CD14-positive monocyte (primary cell): ENCODE data around the gene SH3YL1. TPM values are rescaled to one million over a fixed set of nuclear protein-coding genes. Genes with fewer than 3 reads are reported as not detected.

Experiments
- DNase-seq, 3 donors: peaks; one replicate each; pipeline ENCODE4 v3.0.0-alpha.2; 2011 to 2022
- H2AFZ ChIP-seq: 2 replicates; pipeline ENCODE4 v1.6.0; 2012; ENCODE audit warnings: mild to moderate bottlenecking, low read depth, low read length, inconsistent platforms; ENCODE audit not compliant: insufficient read depth, poor library complexity, severe bottlenecking
- H3K27ac ChIP-seq, 2 donors: 1 replicate in 1 of 2; 2 replicates in 1 of 2; pipeline ENCODE4 v1.5.1; 2012 to 2013; ENCODE audit warnings: low read length in 2 of 2, control low read depth in 1 of 2, inconsistent platforms in 1 of 2, low read depth in 1 of 2, mild to moderate bottlenecking in 1 of 2
- H3K27me3 ChIP-seq, 2 donors: one replicate each; pipeline versions ENCODE4 v1.6.0 to v1.6.1; 2011 to 2013; ENCODE audit warnings: low read length in 2 of 2; ENCODE audit not compliant: control insufficient read depth in 2 of 2, insufficient read depth in 2 of 2
- H3K36me3 ChIP-seq, 2 donors: replicated peaks in 1 of 2; 1 replicate in 1 of 2; 2 replicates in 1 of 2; pipeline versions ENCODE4 v1.5.1 to v1.6.1; 2012 to 2013; ENCODE audit warnings: low read length in 2 of 2, control low read depth in 1 of 2, inconsistent platforms in 1 of 2, mild to moderate bottlenecking in 1 of 2; ENCODE audit not compliant: insufficient read depth in 2 of 2, control insufficient read depth in 1 of 2
- H3K4me1 ChIP-seq, 2 donors: 1 replicate in 1 of 2; 2 replicates in 1 of 2; pipeline versions ENCODE4 v1.5.1 to v1.6.1; 2012 to 2013; ENCODE audit warnings: low read length in 2 of 2, control low read depth in 1 of 2, inconsistent platforms in 1 of 2, mild to moderate bottlenecking in 1 of 2, moderate library complexity in 1 of 2; ENCODE audit not compliant: insufficient read depth in 2 of 2, control insufficient read depth in 1 of 2
- H3K4me2 ChIP-seq: replicated peaks from 2 replicates; pipeline ENCODE3; 2012; ENCODE audit warnings: low read length, moderate library complexity, mild to moderate bottlenecking; ENCODE audit not compliant: poor library complexity, severe bottlenecking; ENCODE audit errors: extremely low read depth
- H3K4me3 ChIP-seq, 3 experiments: fragments of 200-600 bp in 1 of 3; sonication (generic) in 1 of 3; replicated peaks in 1 of 3; 1 replicate in 2 of 3; 2 replicates in 1 of 3; pipeline ENCODE4 v1.5.1; 2011 to 2013; ENCODE audit warnings: low read length in 3 of 3, mild to moderate bottlenecking in 3 of 3, control low read depth in 2 of 3, low read depth in 2 of 3, inconsistent platforms in 1 of 3, moderate library complexity in 1 of 3
- H3K79me2 ChIP-seq: 2 replicates; pipeline ENCODE4 v1.6.0; 2012; ENCODE audit warnings: mild to moderate bottlenecking, control low read depth, inconsistent platforms, low read length, moderate library complexity; ENCODE audit not compliant: insufficient read depth
- H3K9ac ChIP-seq: 2 replicates; pipeline ENCODE4 v1.6.0; 2017; ENCODE audit warnings: low read length, mild to moderate bottlenecking; ENCODE audit not compliant: insufficient read depth, poor library complexity, severe bottlenecking
- H3K9me3 ChIP-seq, 2 donors: replicated peaks in 1 of 2; 1 replicate in 1 of 2; 2 replicates in 1 of 2; pipeline versions ENCODE4 v1.5.1 to v1.6.1; 2012 to 2013; ENCODE audit warnings: low read length in 2 of 2, control low read depth in 1 of 2; ENCODE audit not compliant: control insufficient read depth in 1 of 2, insufficient read depth in 1 of 2
- H4K20me1 ChIP-seq: 2 replicates; pipeline ENCODE4 v1.6.0; 2012; ENCODE audit warnings: mild to moderate bottlenecking, low read length, control low read depth, moderate library complexity; ENCODE audit not compliant: insufficient read depth
- H3K27ac Mint-ChIP-seq, 7 donors: one replicate each; pipeline ENCODE4 v1.8.0; 2020; ENCODE audit warnings: mild to moderate bottlenecking in 7 of 7, mixed read lengths in 7 of 7, moderate library complexity in 6 of 7, inconsistent platforms in 2 of 7
- H3K27me3 Mint-ChIP-seq, 3 donors: one replicate each; pipeline ENCODE4 v1.8.0; 2021 to 2022; ENCODE audit warnings: low read depth in 3 of 3, mild to moderate bottlenecking in 3 of 3, mixed read lengths in 3 of 3, moderate library complexity in 3 of 3, inconsistent platforms in 1 of 3
- H3K36me3 Mint-ChIP-seq, 2 donors: one replicate each; pipeline ENCODE4 v1.8.0; 2020; ENCODE audit warnings: mixed read lengths in 2 of 2, inconsistent platforms in 1 of 2, mild to moderate bottlenecking in 1 of 2
- H3K4me1 Mint-ChIP-seq: one replicate; pipeline ENCODE4 v1.8.0; 2020; ENCODE audit warnings: mild to moderate bottlenecking, mixed read lengths
- H3K4me3 Mint-ChIP-seq, 2 donors: one replicate each; pipeline ENCODE4 v1.8.0; 2020; ENCODE audit warnings: mild to moderate bottlenecking in 2 of 2, mixed read lengths in 2 of 2, moderate library complexity in 1 of 2
- H3K9me3 Mint-ChIP-seq, 7 donors: one replicate each; pipeline ENCODE4 v1.8.0; 2020 to 2022; ENCODE audit warnings: mixed read lengths in 7 of 7, mild to moderate bottlenecking in 6 of 7, moderate library complexity in 6 of 7, inconsistent platforms in 2 of 7
- CTCF ChIP-seq: fragments of 200-600 bp; IDR thresholded peaks from one replicate; pipeline ENCODE4 v1.8.0; 2022; ENCODE audit warnings: antibody characterized with exemption, mild to moderate bottlenecking
- WGBS: methylation state at CpG from one replicate; pipeline ENCODE4 v1.1.5; 2013; ENCODE audit warnings: missing lambda C conversion rate; ENCODE audit not compliant: insufficient coverage; 5-methylcytosine and 5-hydroxymethylcytosine counted together
- intact Hi-C, 2 donors: fragments of 100-400 bp; cut with micrococcal nuclease; formaldehyde crosslinking; loops; one replicate each; pipeline versions ENCODE4 v1.15.0 to v1.15.1; 2023
- polyA plus RNA-seq, 3 donors: library from polyadenylated mRNA; depleted of rRNA in 1 of 3; unstranded in 2 of 3; stranded (reverse) in 1 of 3; fragments of 300-500 nt in 2 of 3; fragments of >200 nt in 1 of 3; fragmentation: Illumina TruSeq in 2 of 3; gene quantifications; 1 replicate in 2 of 3; 2 replicates in 1 of 3; pipeline ENCODE4 v1.2.3, GENCODE V29; 2012 to 2021

The SH3YL1 gene
- polyA plus RNA-seq, 3 donors, result 2.4 to 11.7 (median 4.0) TPM

GRCh38 chr2:223451-223850 is 40.4 kb downstream of the SH3YL1 start:
- Histone ChIP-seq H3K4me3 (no peak overlapping the region), H4K20me1 (no peaks in the 10 kb centered on the region), H3K36me3 (peaks cover 3 to 32% of the 10 kb centered on the region in 2 donors), H3K79me2 (no peaks in the 10 kb centered on the region), H3K4me1 (no peaks in the 10 kb centered on the region), H3K27ac (no peak overlapping the region), H2AFZ (no peak overlapping the region), H3K27me3 (no peaks in the 10 kb centered on the region), H3K9me3 (no peaks in the 10 kb centered on the region), H3K9ac (no peak overlapping the region), H3K4me2 (no peak overlapping the region)
- Mint-ChIP-seq H3K4me3 (no peak overlapping the region), H3K27me3 (peaks cover 0 to 2% (median 0%) of the 10 kb centered on the region in 3 donors), H3K36me3 (peaks cover 10 to 17% of the 10 kb centered on the region in 2 donors), H3K9me3 (peaks cover 0 to 3% (median 0%) of the 10 kb centered on the region in 7 donors), H3K4me1 (no peaks in the 10 kb centered on the region), H3K27ac (no peak overlapping the region)
- no peak for TF ChIP-seq CTCF
- no peak for DNase-seq
- intact Hi-C loops, result no loop called here
- WGBS, result no CpG with 5 or more reads among the region's 4 CpGs

- H3K36me3 Mint-ChIP-seq, result peaks cover 10 to 11% of the 10 kb centered on the region in 2 donors
- no peak for DNase-seq
- peaks cover 5 to 11% of the 10 kb centered on the region in 2 donors for H3K9me3 ChIP-seq
- H2AFZ ChIP-seq, result no peak overlapping the region
- H3K4me2 ChIP-seq, result no peak overlapping the region
- no peaks in the 10 kb centered on the region for H3K36me3 ChIP-seq
- H3K9me3 Mint-ChIP-seq, result peaks cover 4 to 8% (median 7%) of the 10 kb centered on the region in 7 donors
- H3K4me1 ChIP-seq, result no peaks in the 10 kb centered on the region
- no peaks in the 10 kb centered on the region for H4K20me1 ChIP-seq
- H3K27me3 ChIP-seq, result no peaks in the 10 kb centered on the region
- no peaks in the 10 kb centered on the region for H3K4me1 Mint-ChIP-seq
- no peaks in the 10 kb centered on the region for H3K79me2 ChIP-seq
- H3K27ac ChIP-seq, result no peak overlapping the region
- H3K4me3 Mint-ChIP-seq, result no peak overlapping the region
- no peak overlapping the region for H3K9ac ChIP-seq
- H3K4me3 ChIP-seq, result no peak overlapping the region
- no peak overlapping the region for H3K27ac Mint-ChIP-seq
- 100% methylated on average over 1 of the region's 3 CpGs for WGBS
- peaks cover 0 to 3% (median 3%) of the 10 kb centered on the region in 3 donors for H3K27me3 Mint-ChIP-seq
- TF ChIP-seq CTCF, result no peak
- intact Hi-C loops, result no loop called here
Measured at GRCh38 chr2:216068-216467, 47.8 kb downstream of the SH3YL1 start.
